ENCODE measurements around the gene SLC37A2. TPM values are rescaled to one million over a fixed set of nuclear protein-coding genes. Genes with fewer than 3 reads are reported as not detected.
A peak's percentile ranks its signal among the peaks of the same experiment; 100 is the strongest.

SLC37A2 gene
- total RNA-seq, 6 experiments from 2014 or later = 1.7 to 4.5 (median 3.7) TPM

DNA sequence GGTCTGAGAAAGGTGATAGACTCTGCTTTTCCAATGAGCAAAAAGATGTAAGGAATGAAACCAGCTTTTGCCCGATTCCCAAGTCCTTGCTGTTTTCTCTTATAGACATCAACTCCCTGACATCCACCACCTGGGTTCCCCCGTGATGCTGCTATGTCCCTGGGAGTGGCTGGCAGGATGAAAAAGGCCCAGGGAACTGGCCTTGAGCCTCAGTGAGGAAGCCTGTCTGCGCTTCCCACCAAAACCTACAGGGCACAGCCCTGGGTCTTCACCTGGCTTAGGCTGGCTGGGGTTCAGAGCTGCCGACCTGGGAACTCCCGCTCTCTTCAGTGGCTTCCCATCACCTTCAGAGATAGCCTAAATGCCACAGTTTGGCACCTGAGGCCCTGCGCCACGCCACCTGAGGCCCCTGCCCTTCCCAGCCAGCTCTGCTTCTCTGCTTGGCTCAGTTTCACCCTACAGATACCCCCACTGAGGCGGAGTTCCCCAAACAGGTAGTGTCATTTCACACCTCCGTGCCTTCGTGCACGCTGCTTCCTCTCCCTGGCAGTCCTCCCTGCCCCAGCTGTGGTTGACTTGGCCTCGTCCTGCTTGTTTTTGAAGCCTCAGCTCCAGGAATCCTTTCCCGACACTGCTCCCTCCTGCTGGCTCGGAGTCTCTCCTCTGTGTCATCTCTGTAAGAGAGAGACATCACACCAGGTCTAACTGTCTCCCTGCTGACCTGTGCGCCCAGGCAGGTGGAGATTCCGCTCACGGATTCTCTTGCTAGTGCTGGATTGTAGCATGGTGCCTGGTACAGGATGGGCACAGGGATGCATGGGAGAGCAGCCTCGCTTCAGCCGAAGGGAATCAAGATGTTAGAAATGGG, 10.7 kb downstream of the SLC37A2 start:
- peaks cover 47% of the 10 kb centered on the region for H3K4me1 Mint-ChIP-seq (ENCODE audit: low read depth)
- no peak overlapping the region for H3K27ac Mint-ChIP-seq
- no peaks in the 10 kb centered on the region for H3K9me3 Mint-ChIP-seq
- H3K4me3 Mint-ChIP-seq = no peak overlapping the region
- no peaks in the 10 kb centered on the region for H3K36me3 Mint-ChIP-seq (ENCODE audit: low read depth)
- H3K27me3 Mint-ChIP-seq (ENCODE audit: insufficient read depth) = peaks cover 4% of the 10 kb centered on the region
- TF ChIP-seq, protein P1, sequence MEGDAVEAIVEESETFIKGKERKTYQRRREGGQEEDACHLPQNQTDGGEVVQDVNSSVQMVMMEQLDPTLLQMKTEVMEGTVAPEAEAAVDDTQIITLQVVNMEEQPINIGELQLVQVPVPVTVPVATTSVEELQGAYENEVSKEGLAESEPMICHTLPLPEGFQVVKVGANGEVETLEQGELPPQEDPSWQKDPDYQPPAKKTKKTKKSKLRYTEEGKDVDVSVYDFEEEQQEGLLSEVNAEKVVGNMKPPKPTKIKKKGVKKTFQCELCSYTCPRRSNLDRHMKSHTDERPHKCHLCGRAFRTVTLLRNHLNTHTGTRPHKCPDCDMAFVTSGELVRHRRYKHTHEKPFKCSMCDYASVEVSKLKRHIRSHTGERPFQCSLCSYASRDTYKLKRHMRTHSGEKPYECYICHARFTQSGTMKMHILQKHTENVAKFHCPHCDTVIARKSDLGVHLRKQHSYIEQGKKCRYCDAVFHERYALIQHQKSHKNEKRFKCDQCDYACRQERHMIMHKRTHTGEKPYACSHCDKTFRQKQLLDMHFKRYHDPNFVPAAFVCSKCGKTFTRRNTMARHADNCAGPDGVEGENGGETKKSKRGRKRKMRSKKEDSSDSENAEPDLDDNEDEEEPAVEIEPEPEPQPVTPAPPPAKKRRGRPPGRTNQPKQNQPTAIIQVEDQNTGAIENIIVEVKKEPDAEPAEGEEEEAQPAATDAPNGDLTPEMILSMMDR (IDR thresholded peaks at IDR 0.05) = no peak
- DNase-seq = no peak

DNA sequence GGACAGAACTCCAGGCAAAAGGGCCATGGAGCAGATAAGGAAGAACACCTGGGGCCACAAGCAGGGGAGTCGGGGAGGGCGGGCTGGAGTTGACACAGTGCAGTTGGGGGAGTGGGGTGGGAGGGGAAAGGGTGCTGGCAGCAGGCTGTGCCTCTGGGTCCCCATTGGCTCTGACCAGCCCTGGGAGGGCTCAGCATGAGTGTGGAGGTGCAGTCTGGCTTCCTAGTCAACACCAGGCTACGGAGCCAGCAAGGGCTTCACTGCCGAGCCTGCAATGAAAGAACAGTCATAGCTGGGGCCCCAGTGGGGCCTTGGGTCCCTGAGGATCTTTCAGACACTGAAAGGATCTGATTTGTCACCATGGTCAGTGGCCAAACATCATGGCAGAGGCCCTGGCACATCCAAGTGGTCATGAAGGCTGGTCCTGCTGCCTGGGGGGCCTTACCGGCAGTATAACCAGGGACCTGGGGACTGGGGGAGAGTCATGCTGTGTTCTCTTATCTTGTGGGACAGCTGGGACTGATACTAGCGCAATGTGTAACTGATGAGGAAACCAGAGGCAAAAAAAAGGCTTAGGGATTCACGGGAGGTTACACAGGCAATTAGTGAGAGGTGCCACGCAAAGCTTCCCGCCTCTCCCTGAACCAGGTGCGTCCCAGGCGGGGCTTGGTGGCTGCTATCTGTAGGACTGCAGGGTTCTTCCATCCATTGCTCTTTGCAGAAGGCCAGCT, 11.6 kb downstream of the SLC37A2 start:
- TF ChIP-seq, protein P1 (IDR thresholded peaks at IDR 0.05) = no peak
- Mint-ChIP-seq H3K27me3 (ENCODE audit: insufficient read depth) (peaks cover 4% of the 10 kb centered on the region), H3K4me3 (no peak overlapping the region), H3K9me3 (no peaks in the 10 kb centered on the region), H3K36me3 (ENCODE audit: low read depth) (no peaks in the 10 kb centered on the region), H3K4me1 (ENCODE audit: low read depth) (peaks cover 40% of the 10 kb centered on the region), H3K27ac (no peak overlapping the region)
- no peak for DNase-seq

GRCh38 chr11:125075242-125075625, 12.1 kb downstream of the SLC37A2 start:
- peaks cover 4% of the 10 kb centered on the region for H3K27me3 Mint-ChIP-seq (ENCODE audit: insufficient read depth)
- peak overlapping the region; percentile 32; the same call in 1 of the 2 replicates for H3K27ac Mint-ChIP-seq
- no peaks in the 10 kb centered on the region for H3K36me3 Mint-ChIP-seq (ENCODE audit: low read depth)
- no peak overlapping the region for H3K4me3 Mint-ChIP-seq
- TF ChIP-seq, protein P1 (IDR thresholded peaks at IDR 0.05) = no peak
- no peaks in the 10 kb centered on the region for H3K9me3 Mint-ChIP-seq
- no peak for DNase-seq
- peaks cover 35% of the 10 kb centered on the region for H3K4me1 Mint-ChIP-seq (ENCODE audit: low read depth)

DNA sequence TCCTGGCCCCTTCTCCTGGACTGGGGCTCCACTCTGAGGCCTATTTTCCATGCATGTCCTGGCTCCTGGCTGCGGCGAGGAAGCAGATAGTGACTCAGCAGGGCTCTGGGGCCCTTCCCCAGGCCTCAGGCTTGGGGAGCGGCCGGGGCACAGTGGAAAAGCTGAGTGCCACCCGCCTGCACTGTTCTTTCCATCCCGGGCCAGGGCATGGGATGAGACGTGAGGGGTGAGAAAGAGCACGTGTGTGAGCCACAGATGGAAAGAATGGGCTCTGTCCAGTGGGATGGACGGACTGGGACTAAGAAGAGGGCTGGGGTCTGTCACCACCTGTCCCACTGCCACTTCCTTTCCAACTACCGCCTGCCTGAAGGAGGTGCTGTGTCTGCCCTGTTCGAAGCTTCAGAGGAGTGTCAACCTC, 12.8 kb downstream of the SLC37A2 start:
- Mint-ChIP-seq H3K27ac (peak overlapping the region; percentile 59), H3K36me3 (ENCODE audit: low read depth) (no peaks in the 10 kb centered on the region), H3K27me3 (ENCODE audit: insufficient read depth) (peaks cover 4% of the 10 kb centered on the region), H3K4me3 (no peak overlapping the region), H3K4me1 (ENCODE audit: low read depth) (peaks cover 28% of the 10 kb centered on the region), H3K9me3 (no peaks in the 10 kb centered on the region)
- no peak for DNase-seq
- TF ChIP-seq, protein P1 (IDR thresholded peaks at IDR 0.05) = no peak; the same call in 1 of the 2 replicates

DNA sequence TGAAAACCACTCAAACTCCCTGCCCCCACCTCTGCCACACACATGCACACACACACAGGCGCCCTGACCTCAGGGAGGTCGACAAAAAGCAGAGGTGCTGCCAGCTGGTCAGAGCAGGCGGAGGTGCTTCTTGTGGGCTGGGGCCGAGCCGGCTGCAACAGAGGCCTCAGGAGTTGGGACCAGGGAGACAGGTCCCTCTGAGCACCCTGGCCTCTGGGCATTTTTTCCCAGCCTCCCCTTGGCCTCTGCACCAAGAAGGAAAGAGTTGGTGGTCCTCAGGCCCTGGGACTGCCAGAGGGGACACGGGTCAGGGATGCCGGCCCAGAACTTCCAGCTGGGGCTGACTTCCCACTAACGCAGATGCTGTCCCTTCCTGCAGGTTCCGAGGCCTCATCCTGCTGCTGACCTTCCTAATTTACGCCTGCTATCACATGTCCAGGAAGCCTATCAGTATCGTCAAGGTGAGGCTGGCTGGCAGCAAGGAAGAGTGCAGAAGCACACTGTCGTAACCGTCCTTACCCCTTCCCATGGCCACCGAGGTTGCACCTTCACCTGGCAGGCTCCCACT, 13.4 kb downstream of the SLC37A2 start:
- peaks cover 4% of the 10 kb centered on the region for H3K27me3 Mint-ChIP-seq (ENCODE audit: insufficient read depth)
- TF ChIP-seq, protein P1 (IDR thresholded peaks at IDR 0.05) = no peak
- no peak overlapping the region for H3K4me3 Mint-ChIP-seq
- no peaks in the 10 kb centered on the region for H3K36me3 Mint-ChIP-seq (ENCODE audit: low read depth)
- no peaks in the 10 kb centered on the region for H3K9me3 Mint-ChIP-seq
- peaks cover 22% of the 10 kb centered on the region for H3K4me1 Mint-ChIP-seq (ENCODE audit: low read depth)
- H3K27ac Mint-ChIP-seq = peak overlapping the region; percentile 59
- no peak for DNase-seq
